HL-60 (cell line): ENCODE results near the gene MRPL49.

Experiments used
- CTCF ChIP-seq: IDR thresholded peaks from one replicate; pipeline ENCODE4 v1.5.1; 2011; ENCODE audit warnings: low read length, control low read depth, inconsistent platforms; ENCODE audit not compliant: insufficient read depth
- POLR2AphosphoS5 ChIP-seq: IDR thresholded peaks from 2 replicates; pipeline ENCODE4 v1.6.1; 2012; ENCODE audit warnings: low read depth

- TF ChIP-seq CTCF (no peak), POLR2AphosphoS5 (no peak)
Observed at GRCh38 chr11:65085446-65085845, 36.7 kb upstream of the MRPL49 start.
